Liver (tissue), 9 donors: Measurements from ENCODE around the gene MED16. TPM values are rescaled to one million over a fixed set of nuclear protein-coding genes. Genes with fewer than 3 reads are reported as not detected.

Experiments
- DNase-seq: peaks from one replicate; pipeline ENCODE4 v3.0.0-alpha.2; 2017; ENCODE audit warnings: low spot score
- H3K27ac ChIP-seq, 2 donors: one replicate each; pipeline ENCODE4 v1.7.0; 2013; ENCODE audit warnings: inconsistent platforms in 2 of 2, low read length in 2 of 2, control low read depth in 1 of 2, low read depth in 1 of 2, mild to moderate bottlenecking in 1 of 2
- H3K27me3 ChIP-seq, 4 donors: one replicate each; pipeline versions ENCODE4 v1.6.1 to v1.7.0; 2013; ENCODE audit warnings: low read length in 3 of 4, inconsistent platforms in 1 of 4, mild to moderate bottlenecking in 1 of 4, moderate library complexity in 1 of 4; ENCODE audit not compliant: control insufficient read depth in 4 of 4, insufficient read depth in 4 of 4
- H3K36me3 ChIP-seq, 4 donors: one replicate each; pipeline versions ENCODE4 v1.6.1 to v1.7.0; 2013; ENCODE audit warnings: low read length in 3 of 4, mild to moderate bottlenecking in 3 of 4, low read depth in 1 of 4, moderate library complexity in 1 of 4; ENCODE audit not compliant: control insufficient read depth in 4 of 4, insufficient read depth in 3 of 4
- H3K4me1 ChIP-seq, 4 donors: one replicate each; pipeline versions ENCODE4 v1.6.1 to v1.7.0; 2013; ENCODE audit warnings: low read length in 3 of 4, mild to moderate bottlenecking in 3 of 4, moderate library complexity in 1 of 4; ENCODE audit not compliant: control insufficient read depth in 4 of 4, insufficient read depth in 4 of 4
- H3K4me3 ChIP-seq, 3 donors: one replicate each; pipeline versions ENCODE4 v1.6.1 to v1.7.0; 2013; ENCODE audit warnings: low read length in 3 of 3, control low read depth in 1 of 3, low read depth in 1 of 3, mild to moderate bottlenecking in 1 of 3
- H3K9ac ChIP-seq, 2 donors: one replicate each; pipeline ENCODE4 v1.7.0; 2013; ENCODE audit warnings: low read length in 2 of 2, mild to moderate bottlenecking in 2 of 2, moderate library complexity in 2 of 2, control low read depth in 1 of 2, low read depth in 1 of 2
- H3K9me3 ChIP-seq, 4 donors: one replicate each; pipeline versions ENCODE4 v1.6.1 to v1.7.0; 2013; ENCODE audit warnings: low read length in 3 of 4; ENCODE audit not compliant: control insufficient read depth in 4 of 4
- ATF3 ChIP-seq: IDR thresholded peaks from 2 replicates; pipeline ENCODE4 v1.6.1; 2016; ENCODE audit warnings: antibody characterized with exemption
- CTCF ChIP-seq: fragments of 150-350 bp; IDR thresholded peaks from 2 replicates; pipeline ENCODE4 v1.5.1; 2017; ENCODE audit warnings: improper control_type of control experiment, low read depth, low read length; ENCODE audit not compliant: missing input control
- EGR1 ChIP-seq, 2 donors: IDR thresholded peaks; 2 replicates each; pipeline ENCODE4 v1.6.1; 2016 to 2018; ENCODE audit warnings: antibody characterized with exemption in 2 of 2, low read depth in 2 of 2
- FOXA1 ChIP-seq: IDR thresholded peaks from 2 replicates; pipeline ENCODE4 v1.6.1; 2016; ENCODE audit warnings: antibody characterized with exemption
- FOXA2 ChIP-seq: IDR thresholded peaks from 2 replicates; pipeline ENCODE4 v1.6.1; 2016; ENCODE audit warnings: antibody characterized with exemption
- GABPA ChIP-seq, 2 donors: IDR thresholded peaks in 1 of 2; conservative IDR thresholded peaks in 1 of 2; 2 replicates each; pipeline ENCODE4 v1.6.1; 2016; ENCODE audit warnings: antibody characterized with exemption in 2 of 2, mild to moderate bottlenecking in 1 of 2, moderate library complexity in 1 of 2
- HNF4A ChIP-seq, 2 donors: conservative IDR thresholded peaks; 2 replicates each; pipeline ENCODE4 v1.6.1; 2016; ENCODE audit warnings: antibody characterized with exemption in 2 of 2, mild to moderate bottlenecking in 2 of 2
- HNF4G ChIP-seq: IDR thresholded peaks from 2 replicates; pipeline ENCODE4 v1.6.1; 2016; ENCODE audit warnings: antibody characterized with exemption
- NR2F2 ChIP-seq: IDR thresholded peaks from 2 replicates; pipeline ENCODE4 v1.6.1; 2016; ENCODE audit warnings: antibody characterized with exemption
- RXRA ChIP-seq, 2 donors: IDR thresholded peaks; 2 replicates each; pipeline ENCODE4 v1.6.1; 2017 to 2018; ENCODE audit warnings: antibody characterized with exemption in 2 of 2, mild to moderate bottlenecking in 1 of 2
- YY1 ChIP-seq: IDR thresholded peaks from 2 replicates; pipeline ENCODE4 v1.6.1; 2016; ENCODE audit warnings: antibody characterized with exemption, mild to moderate bottlenecking
- WGBS: extraction: QIAGEN DNeasy Blood & Tissue Kit; methylation state at CpG from one replicate; pipeline ENCODE4 v1.1.7; 2013; 5-methylcytosine and 5-hydroxymethylcytosine counted together
- polyA plus RNA-seq, 2 donors: library from polyadenylated mRNA; stranded (reverse) in 1 of 2; unstranded in 1 of 2; fragments of 200-250 nt in 1 of 2; fragments of >200 nt in 1 of 2; fragmentation: Nextera tagmentation in 1 of 2; extraction: Ambion mirVana in 1 of 2; gene quantifications; one replicate each; pipeline versions ENCODE4 v1.2.1 to v1.2.3, GENCODE V29; 2013 to 2015
- total RNA-seq, 2 donors: library from RNA; depleted of rRNA; stranded (reverse); fragments of >200 nt; gene quantifications; one replicate each; pipeline ENCODE4 v1.2.3, GENCODE V29; 2014
- TF ChIP-seq, protein P1 (sequence below): IDR thresholded peaks from 2 replicates; pipeline ENCODE4 v1.6.1; 2016; ENCODE audit warnings: antibody characterized with exemption
- TF ChIP-seq, protein P2 (sequence below): IDR thresholded peaks from 2 replicates; pipeline ENCODE4 v1.6.1; 2016; ENCODE audit warnings: antibody characterized with exemption
- donor health status: healthy.
- donor health status: healthy.
- donor health status: healthy.
- donor health status: healthy.
- donor health status: healthy.

MED16 gene
- total and polyA plus RNA-seq, 4 donors = 30.6 to 50.5 (median 41.0) TPM

DNA sequence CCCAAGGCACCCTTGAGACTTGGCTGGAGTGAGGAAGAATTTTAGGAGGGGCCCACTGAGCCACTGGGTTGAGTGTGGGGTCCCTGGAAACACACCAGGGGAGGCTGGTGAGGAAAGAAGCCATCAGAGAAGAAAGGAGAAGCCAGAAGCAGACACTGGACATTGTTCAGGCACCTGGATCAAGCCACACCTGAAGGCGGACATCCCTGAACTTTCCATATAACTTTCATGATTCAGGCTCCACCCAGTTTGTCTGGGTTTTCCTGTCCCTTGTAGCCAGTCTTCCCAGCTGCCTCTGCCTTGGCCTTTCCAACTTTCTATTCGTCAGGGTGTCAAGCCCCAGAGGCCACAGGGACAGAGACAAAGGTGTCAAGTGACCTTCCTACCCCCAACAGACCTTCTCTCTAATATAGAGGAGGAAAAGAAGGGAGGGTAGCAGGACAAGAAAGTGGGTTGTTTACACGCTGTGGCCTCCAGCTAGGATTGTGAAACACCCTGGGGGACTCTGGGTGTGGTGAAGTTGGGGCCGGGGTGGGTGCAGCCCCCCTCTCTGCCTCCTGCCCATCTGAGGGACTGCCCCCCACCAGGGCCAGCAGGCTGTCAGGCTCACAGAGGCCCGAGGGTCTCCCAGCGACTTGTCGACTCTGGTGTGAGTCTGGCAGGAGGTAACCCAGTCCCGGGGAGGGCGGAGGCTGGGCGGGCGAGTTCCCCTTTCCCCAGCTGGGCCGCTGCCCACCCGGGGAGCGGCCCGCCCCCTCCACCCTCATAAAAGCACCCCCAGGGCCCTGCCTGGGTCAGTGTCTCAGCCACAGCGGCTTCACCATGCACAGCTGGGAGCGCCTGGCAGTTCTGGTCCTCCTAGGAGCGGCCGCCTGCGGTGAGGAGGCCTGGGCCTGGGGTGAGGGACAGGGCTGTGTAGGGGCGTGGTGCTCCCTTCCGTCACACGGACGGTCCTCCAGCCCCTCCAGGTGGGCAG lies 33.8 kb downstream of the MED16 start, which contains the start of gene CFD:
TSS of gene CFD (plus strand) at position 797 of the 976 bp plus-strand sequence. CDS start at position 823, 26 bp downstream.
- H3K27ac ChIP-seq = no peak within 1 kb of the TSS

DNA sequence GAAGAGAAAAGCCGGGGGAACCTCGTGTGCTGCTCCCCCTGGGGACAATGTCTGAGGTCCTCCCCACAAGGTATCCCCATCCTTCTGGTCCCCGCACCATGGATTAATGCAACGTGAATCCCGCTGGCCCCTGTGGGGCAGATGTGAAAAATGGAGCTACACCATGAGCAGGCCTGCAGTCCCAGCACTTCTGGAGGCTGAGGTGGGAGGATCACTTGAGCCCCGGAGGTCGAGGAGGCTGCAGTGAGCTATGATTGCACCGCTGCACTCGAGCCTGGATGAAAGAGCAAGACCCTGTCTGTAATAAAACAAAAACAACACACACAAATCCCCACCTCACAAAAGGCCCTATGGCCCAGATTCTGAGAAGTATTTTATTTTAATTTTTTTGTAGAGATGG lies 34.7 kb downstream of the MED16 start:
- H3K27me3 ChIP-seq = no peaks in the 10 kb centered on the region

More for the DNA sequence above, 33.8 kb downstream of the MED16 start, which contains the start of gene CFD:
- Histone ChIP-seq H3K4me1 (peaks cover 0 to 20% (median 11%) of the 10 kb centered on the region in 4 donors), H3K9ac (no peak within 1 kb of the TSS), H3K9me3 (peaks cover 0 to 1% (median 0%) of the 10 kb centered on the region in 4 donors), H3K36me3 (no peaks in the 10 kb centered on the region), H3K4me3 (peak within 1 kb of the TSS in 1 of 3 donors; percentile 36), H3K27me3 (no peaks in the 10 kb centered on the region)
- DNase-seq = no peak
- TF ChIP-seq RXRA (IDR thresholded peaks at IDR 0.05) (no peak), YY1 (no peak), ATF3 (no peak), GABPA (IDR thresholded peaks at IDR 0.05 in 1 of 2, conservative IDR thresholded peaks at IDR 0.05 in 1 of 2) (no peak), EGR1 (IDR thresholded peaks at IDR 0.05; ENCODE audit: low read depth in 2 of 2) (no peak), HNF4A (conservative IDR thresholded peaks at IDR 0.05) (no peak), FOXA1 (no peak), HNF4G (no peak)
- TF ChIP-seq, protein P1, sequence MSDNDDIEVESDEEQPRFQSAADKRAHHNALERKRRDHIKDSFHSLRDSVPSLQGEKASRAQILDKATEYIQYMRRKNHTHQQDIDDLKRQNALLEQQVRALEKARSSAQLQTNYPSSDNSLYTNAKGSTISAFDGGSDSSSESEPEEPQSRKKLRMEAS = no peak
- WGBS = 42% methylated on average over 24 of the region's 24 CpGs

More for the DNA sequence above, 34.7 kb downstream of the MED16 start:
- Histone ChIP-seq H3K9me3 (peaks cover 0 to 1% (median 0%) of the 10 kb centered on the region in 4 donors), H3K36me3 (no peaks in the 10 kb centered on the region), H3K4me3 (no peak overlapping the region), H3K27ac (no peak overlapping the region), H3K4me1 (peaks cover 0 to 14% (median 8%) of the 10 kb centered on the region in 4 donors), H3K9ac (no peak overlapping the region)
- no peak for DNase-seq
- 77% methylated on average over 9 of the region's 9 CpGs for WGBS
- TF ChIP-seq FOXA1 (no peak), NR2F2 (no peak), CTCF (no peak), ATF3 (no peak), GABPA (IDR thresholded peaks at IDR 0.05 in 1 of 2, conservative IDR thresholded peaks at IDR 0.05 in 1 of 2) (no peak), FOXA2 (no peak), EGR1 (IDR thresholded peaks at IDR 0.05; ENCODE audit: low read depth in 2 of 2) (no peak)
- TF ChIP-seq, protein P1 = no peak
- TF ChIP-seq, protein P2, sequence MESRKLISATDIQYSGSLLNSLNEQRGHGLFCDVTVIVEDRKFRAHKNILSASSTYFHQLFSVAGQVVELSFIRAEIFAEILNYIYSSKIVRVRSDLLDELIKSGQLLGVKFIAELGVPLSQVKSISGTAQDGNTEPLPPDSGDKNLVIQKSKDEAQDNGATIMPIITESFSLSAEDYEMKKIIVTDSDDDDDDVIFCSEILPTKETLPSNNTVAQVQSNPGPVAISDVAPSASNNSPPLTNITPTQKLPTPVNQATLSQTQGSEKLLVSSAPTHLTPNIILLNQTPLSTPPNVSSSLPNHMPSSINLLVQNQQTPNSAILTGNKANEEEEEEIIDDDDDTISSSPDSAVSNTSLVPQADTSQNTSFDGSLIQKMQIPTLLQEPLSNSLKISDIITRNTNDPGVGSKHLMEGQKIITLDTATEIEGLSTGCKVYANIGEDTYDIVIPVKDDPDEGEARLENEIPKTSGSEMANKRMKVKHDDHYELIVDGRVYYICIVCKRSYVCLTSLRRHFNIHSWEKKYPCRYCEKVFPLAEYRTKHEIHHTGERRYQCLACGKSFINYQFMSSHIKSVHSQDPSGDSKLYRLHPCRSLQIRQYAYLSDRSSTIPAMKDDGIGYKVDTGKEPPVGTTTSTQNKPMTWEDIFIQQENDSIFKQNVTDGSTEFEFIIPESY = no peak
